ENCODE measurements around the gene SERHL2. TPM values are rescaled to one million over a fixed set of nuclear protein-coding genes. Genes with fewer than 3 reads are reported as not detected.

The SERHL2 gene
- total and polyA plus RNA-seq, 2 experiments from 2014 or later: 1.3 to 3.3 TPM

DNA sequence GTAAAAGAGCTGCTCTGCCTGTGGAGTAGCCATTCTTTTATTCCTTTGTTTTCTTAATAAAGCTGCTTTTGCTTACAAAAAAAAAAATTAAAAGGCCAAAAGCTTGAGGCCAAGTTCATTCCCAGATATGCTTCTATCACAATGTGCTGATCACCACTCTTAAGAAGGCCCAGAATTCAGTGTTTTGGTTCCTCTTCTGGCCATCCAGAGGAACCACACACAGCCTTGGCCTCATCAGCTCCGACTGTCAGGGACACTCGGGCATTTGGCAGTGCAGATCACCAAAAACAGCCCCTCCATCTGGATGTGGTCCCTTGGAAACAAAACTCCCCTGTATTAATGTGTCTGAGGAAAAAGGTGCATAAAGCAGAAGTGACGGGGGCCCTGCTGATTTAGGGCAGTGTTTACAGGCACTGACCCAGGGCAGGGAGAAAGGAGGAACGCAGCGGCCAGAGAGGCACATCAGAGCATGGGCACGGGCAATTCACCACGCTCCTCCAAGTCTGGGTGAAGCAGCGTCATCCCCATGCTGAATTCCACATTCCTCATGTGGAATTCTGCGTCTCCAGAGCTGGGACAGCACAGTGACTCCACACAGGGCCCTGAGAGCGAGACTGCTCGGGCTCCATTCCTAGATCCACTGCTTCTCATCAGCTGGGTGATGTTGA, 43.2 kb downstream of the SERHL2 start:
- no peak overlapping the region for H3K27ac ChIP-seq
- H3K4me3 ChIP-seq: no peak overlapping the region
- H2AFZ ChIP-seq: no peak overlapping the region
- 87% methylated on average over 11 of the region's 11 CpGs for WGBS (ENCODE audit: low lambda C conversion rate, missing lambda C conversion rate)
- no peak for DNase-seq (ENCODE audit: low spot score)
- no peaks in the 10 kb centered on the region for H3K36me3 ChIP-seq (replicated peaks; ENCODE audit: insufficient read depth, low read depth)
- no peaks in the 10 kb centered on the region for H3K27me3 ChIP-seq
- peaks cover 37% of the 10 kb centered on the region for H3K79me2 ChIP-seq
- no peaks in the 10 kb centered on the region for H3K9me3 ChIP-seq (ENCODE audit: low read depth)
- peaks cover 16% of the 10 kb centered on the region for H4K20me1 ChIP-seq (ENCODE audit: insufficient read depth, poor library complexity, severe bottlenecking)
- H3K4me1 ChIP-seq (ENCODE audit: insufficient read depth): no peaks in the 10 kb centered on the region
- H3K9me2 ChIP-seq (replicated peaks; ENCODE audit: insufficient read depth): no peaks in the 10 kb centered on the region
- TF ChIP-seq, protein P1, sequence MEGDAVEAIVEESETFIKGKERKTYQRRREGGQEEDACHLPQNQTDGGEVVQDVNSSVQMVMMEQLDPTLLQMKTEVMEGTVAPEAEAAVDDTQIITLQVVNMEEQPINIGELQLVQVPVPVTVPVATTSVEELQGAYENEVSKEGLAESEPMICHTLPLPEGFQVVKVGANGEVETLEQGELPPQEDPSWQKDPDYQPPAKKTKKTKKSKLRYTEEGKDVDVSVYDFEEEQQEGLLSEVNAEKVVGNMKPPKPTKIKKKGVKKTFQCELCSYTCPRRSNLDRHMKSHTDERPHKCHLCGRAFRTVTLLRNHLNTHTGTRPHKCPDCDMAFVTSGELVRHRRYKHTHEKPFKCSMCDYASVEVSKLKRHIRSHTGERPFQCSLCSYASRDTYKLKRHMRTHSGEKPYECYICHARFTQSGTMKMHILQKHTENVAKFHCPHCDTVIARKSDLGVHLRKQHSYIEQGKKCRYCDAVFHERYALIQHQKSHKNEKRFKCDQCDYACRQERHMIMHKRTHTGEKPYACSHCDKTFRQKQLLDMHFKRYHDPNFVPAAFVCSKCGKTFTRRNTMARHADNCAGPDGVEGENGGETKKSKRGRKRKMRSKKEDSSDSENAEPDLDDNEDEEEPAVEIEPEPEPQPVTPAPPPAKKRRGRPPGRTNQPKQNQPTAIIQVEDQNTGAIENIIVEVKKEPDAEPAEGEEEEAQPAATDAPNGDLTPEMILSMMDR (IDR thresholded peaks at IDR 0.05; ENCODE audit: poor library complexity): no peak
- TF ChIP-seq EZH2phosphoT487 (IDR thresholded peaks at IDR 0.05; ENCODE audit: low read depth, severe bottlenecking, unreplicated experiment): no peak
- TF ChIP-seq EZH2 (IDR thresholded peaks at IDR 0.05; ENCODE audit: borderline replicate concordance): no peak
- no peak overlapping the region for H3K4me2 ChIP-seq

- Histone ChIP-seq H3K27ac (no peak overlapping the region), H3K79me2 (peaks cover 86% of the 10 kb centered on the region)
- WGBS (ENCODE audit: low lambda C conversion rate, missing lambda C conversion rate): 90% methylated on average over 6 of the region's 6 CpGs
Observed at GRCh38 chr22:42601879-42602465, 48.2 kb downstream of the SERHL2 start.

DNA sequence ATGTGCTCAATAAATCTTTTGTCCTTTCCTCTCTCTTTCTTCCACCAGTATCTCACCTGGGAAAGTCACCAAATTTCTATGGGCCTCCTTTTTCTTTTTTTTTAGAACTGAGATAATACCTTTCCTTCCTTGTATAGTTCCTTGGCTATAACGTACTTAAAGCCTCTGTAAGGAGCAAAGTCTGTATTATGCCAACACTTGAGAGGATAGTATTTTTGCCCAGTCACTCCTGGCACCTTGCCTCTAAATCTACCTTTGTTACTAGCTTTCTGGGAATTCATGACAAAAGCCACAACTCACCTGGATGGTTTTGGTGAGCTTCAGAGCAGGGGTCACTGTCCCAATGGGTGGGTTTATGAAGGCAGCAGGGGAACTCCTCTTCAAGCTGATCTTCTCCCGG, 48.7 kb downstream of the SERHL2 start:
- peaks cover 60% of the 10 kb centered on the region for H4K20me1 ChIP-seq (ENCODE audit: insufficient read depth, poor library complexity, severe bottlenecking)
- peaks cover 91% of the 10 kb centered on the region for H3K79me2 ChIP-seq
- peaks cover 6% of the 10 kb centered on the region for H3K4me1 ChIP-seq (ENCODE audit: insufficient read depth)
- H3K27me3 ChIP-seq: no peaks in the 10 kb centered on the region
- H3K36me3 ChIP-seq (replicated peaks; ENCODE audit: insufficient read depth, low read depth): no peaks in the 10 kb centered on the region
- H3K9me2 ChIP-seq (replicated peaks; ENCODE audit: insufficient read depth): no peaks in the 10 kb centered on the region
- H3K9me3 ChIP-seq (ENCODE audit: low read depth): no peaks in the 10 kb centered on the region
- no peak overlapping the region for H2AFZ ChIP-seq
- no peak overlapping the region for H3K4me2 ChIP-seq
- no peak for DNase-seq (ENCODE audit: low spot score)
- H3K4me3 ChIP-seq: no peak overlapping the region
- no peak for TF ChIP-seq EZH2 (IDR thresholded peaks at IDR 0.05; ENCODE audit: borderline replicate concordance)
- TF ChIP-seq, protein P1 (IDR thresholded peaks at IDR 0.05; ENCODE audit: poor library complexity): no peak
- H3K27ac ChIP-seq: no peak overlapping the region
- 91% methylated on average over 2 of the region's 2 CpGs for WGBS (ENCODE audit: low lambda C conversion rate, missing lambda C conversion rate)

More at GRCh38 chr22:42601879-42602465, 48.2 kb downstream of the SERHL2 start:
- no peak overlapping the region for H3K4me3 ChIP-seq
- H3K4me2 ChIP-seq: no peak overlapping the region
- no peaks in the 10 kb centered on the region for H3K27me3 ChIP-seq
- H3K9me2 ChIP-seq (replicated peaks; ENCODE audit: insufficient read depth): no peaks in the 10 kb centered on the region
- H3K36me3 ChIP-seq (replicated peaks; ENCODE audit: insufficient read depth, low read depth): no peaks in the 10 kb centered on the region
- no peak overlapping the region for H2AFZ ChIP-seq
- H3K4me1 ChIP-seq (ENCODE audit: insufficient read depth): peaks cover 6% of the 10 kb centered on the region
- DNase-seq (ENCODE audit: low spot score): no peak
- H3K9me3 ChIP-seq (ENCODE audit: low read depth): no peaks in the 10 kb centered on the region
- TF ChIP-seq, protein P1 (IDR thresholded peaks at IDR 0.05; ENCODE audit: poor library complexity): no peak
- TF ChIP-seq EZH2 (IDR thresholded peaks at IDR 0.05; ENCODE audit: borderline replicate concordance): no peak
- no peak for TF ChIP-seq EZH2phosphoT487 (IDR thresholded peaks at IDR 0.05; ENCODE audit: low read depth, severe bottlenecking, unreplicated experiment)
- peaks cover 56% of the 10 kb centered on the region for H4K20me1 ChIP-seq (ENCODE audit: insufficient read depth, poor library complexity, severe bottlenecking)
